HL-60 (cell line): ENCODE measurements around the gene NEUROD1.

Source experiments
- DNase-seq, 2 experiments: peaks; one replicate each; pipeline ENCODE4 v3.0.0-alpha.2; 2010 to 2020; ENCODE audit warnings: low read depth in 1 of 2, low spot score in 1 of 2
- H3K27ac ChIP-seq: fragments of 250-450 bp; sonication (Bioruptor Pico); replicated peaks from 2 replicates; pipeline ENCODE4 v1.5.1; 2020; ENCODE audit warnings: mild to moderate bottlenecking, moderate library complexity
- H3K27me3 ChIP-seq: fragments of 250-450 bp; sonication (Bioruptor Pico); 2 replicates; pipeline ENCODE4 v1.5.1; 2021; ENCODE audit warnings: mild to moderate bottlenecking, moderate library complexity; ENCODE audit not compliant: insufficient read depth, poor library complexity, severe bottlenecking
- H3K4me3 ChIP-seq: replicated peaks from 2 replicates; pipeline ENCODE4 v1.5.1; 2011; ENCODE audit warnings: mild to moderate bottlenecking, control low read depth, low read length; ENCODE audit not compliant: insufficient read depth
- GABPA ChIP-seq: IDR thresholded peaks from 2 replicates; pipeline ENCODE4 v1.6.1; 2012; ENCODE audit warnings: low read depth
- POLR2AphosphoS5 ChIP-seq: IDR thresholded peaks from 2 replicates; pipeline ENCODE4 v1.6.1; 2012; ENCODE audit warnings: low read depth
- SPI1 ChIP-seq: IDR thresholded peaks from 2 replicates; pipeline ENCODE4 v1.6.1; 2012; ENCODE audit warnings: low read depth, mild to moderate bottlenecking, borderline replicate concordance
- TF ChIP-seq, protein P1 (sequence below): IDR thresholded peaks from one replicate; pipeline ENCODE4 v1.5.1; 2011; ENCODE audit warnings: low read length, control low read depth, inconsistent platforms; ENCODE audit not compliant: insufficient read depth
- TF ChIP-seq, protein P2 (sequence below): IDR thresholded peaks from 2 replicates; pipeline ENCODE4 v1.6.1; 2012; ENCODE audit warnings: low read depth; ENCODE audit not compliant: insufficient replicate concordance

NEUROD1 gene

DNA sequence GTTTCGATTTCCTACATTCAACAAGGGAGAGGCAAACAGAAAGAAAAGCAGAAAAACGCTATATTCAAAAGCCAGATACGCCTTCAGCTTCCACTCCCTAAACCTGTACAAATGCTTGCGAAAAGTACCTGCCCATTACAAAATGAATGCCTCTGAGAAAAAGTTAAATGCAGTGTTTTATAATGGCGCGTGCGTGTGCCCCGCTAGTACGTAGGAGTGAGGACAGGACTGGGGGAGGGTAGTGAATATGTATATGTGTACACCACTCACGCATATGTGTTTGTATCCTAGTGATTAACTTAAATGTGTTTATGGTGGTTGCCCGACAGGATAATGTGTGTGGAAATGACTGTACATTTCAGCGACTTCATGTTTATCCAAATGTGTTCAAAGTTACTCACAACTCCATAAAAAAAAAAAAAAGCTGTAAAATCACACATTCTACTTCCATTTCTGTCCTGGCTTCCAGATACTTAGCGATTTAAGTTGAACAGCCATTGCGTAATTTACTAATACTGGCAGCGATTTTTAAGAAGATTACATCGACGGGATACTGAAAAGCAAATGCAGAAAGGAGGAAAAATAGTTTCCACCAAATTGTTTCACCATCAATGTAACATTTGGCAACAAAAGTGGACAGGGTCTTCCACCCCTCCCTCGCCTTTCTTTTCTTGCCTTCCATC lies 1.3 kb downstream of the NEUROD1 start:
- Histone ChIP-seq H3K4me3 (no peak overlapping the region), H3K27me3 (peaks cover 59% of the 10 kb centered on the region), H3K27ac (no peak overlapping the region)
- TF ChIP-seq POLR2AphosphoS5 (no peak), SPI1 (no peak), GABPA (no peak)
- TF ChIP-seq, protein P1, sequence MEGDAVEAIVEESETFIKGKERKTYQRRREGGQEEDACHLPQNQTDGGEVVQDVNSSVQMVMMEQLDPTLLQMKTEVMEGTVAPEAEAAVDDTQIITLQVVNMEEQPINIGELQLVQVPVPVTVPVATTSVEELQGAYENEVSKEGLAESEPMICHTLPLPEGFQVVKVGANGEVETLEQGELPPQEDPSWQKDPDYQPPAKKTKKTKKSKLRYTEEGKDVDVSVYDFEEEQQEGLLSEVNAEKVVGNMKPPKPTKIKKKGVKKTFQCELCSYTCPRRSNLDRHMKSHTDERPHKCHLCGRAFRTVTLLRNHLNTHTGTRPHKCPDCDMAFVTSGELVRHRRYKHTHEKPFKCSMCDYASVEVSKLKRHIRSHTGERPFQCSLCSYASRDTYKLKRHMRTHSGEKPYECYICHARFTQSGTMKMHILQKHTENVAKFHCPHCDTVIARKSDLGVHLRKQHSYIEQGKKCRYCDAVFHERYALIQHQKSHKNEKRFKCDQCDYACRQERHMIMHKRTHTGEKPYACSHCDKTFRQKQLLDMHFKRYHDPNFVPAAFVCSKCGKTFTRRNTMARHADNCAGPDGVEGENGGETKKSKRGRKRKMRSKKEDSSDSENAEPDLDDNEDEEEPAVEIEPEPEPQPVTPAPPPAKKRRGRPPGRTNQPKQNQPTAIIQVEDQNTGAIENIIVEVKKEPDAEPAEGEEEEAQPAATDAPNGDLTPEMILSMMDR, result no peak
- TF ChIP-seq, protein P2, sequence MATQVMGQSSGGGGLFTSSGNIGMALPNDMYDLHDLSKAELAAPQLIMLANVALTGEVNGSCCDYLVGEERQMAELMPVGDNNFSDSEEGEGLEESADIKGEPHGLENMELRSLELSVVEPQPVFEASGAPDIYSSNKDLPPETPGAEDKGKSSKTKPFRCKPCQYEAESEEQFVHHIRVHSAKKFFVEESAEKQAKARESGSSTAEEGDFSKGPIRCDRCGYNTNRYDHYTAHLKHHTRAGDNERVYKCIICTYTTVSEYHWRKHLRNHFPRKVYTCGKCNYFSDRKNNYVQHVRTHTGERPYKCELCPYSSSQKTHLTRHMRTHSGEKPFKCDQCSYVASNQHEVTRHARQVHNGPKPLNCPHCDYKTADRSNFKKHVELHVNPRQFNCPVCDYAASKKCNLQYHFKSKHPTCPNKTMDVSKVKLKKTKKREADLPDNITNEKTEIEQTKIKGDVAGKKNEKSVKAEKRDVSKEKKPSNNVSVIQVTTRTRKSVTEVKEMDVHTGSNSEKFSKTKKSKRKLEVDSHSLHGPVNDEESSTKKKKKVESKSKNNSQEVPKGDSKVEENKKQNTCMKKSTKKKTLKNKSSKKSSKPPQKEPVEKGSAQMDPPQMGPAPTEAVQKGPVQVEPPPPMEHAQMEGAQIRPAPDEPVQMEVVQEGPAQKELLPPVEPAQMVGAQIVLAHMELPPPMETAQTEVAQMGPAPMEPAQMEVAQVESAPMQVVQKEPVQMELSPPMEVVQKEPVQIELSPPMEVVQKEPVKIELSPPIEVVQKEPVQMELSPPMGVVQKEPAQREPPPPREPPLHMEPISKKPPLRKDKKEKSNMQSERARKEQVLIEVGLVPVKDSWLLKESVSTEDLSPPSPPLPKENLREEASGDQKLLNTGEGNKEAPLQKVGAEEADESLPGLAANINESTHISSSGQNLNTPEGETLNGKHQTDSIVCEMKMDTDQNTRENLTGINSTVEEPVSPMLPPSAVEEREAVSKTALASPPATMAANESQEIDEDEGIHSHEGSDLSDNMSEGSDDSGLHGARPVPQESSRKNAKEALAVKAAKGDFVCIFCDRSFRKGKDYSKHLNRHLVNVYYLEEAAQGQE, result no peak
- no peak for DNase-seq

DNA sequence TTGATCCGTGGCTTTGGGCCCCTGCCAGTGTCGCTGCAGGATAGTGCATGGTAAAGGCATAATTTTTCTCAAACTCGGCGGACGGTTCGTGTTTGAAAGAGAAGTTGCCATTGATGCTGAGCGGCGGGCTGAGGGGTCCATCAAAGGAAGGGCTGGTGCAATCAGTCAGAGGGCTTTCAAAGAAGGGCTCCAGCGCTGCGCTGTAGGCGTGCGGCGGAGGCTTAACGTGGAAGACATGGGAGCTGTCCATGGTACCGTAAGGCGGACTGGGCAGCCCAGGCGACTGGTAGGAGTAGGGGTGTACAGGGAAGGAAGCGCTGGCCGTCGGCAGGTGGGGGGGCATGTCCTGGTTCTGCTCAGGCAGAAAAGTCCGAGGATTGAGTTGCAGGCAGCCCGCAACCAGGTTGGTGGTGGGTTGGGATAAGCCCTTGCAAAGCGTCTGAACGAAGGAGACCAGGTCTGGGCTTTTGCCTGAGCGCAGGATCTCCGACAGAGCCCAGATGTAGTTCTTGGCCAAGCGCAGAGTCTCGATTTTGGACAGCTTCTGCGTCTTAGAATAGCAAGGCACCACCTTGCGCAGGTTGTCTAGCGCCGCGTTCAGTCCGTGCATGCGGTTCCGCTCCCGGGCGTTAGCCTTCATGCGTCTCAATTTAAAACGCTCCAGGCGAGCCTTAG lies 2.3 kb downstream of the NEUROD1 start:
- peak in 1 of 2 experiments; percentile 59 for DNase-seq
- H3K27me3 ChIP-seq, result peaks cover 52% of the 10 kb centered on the region
- H3K4me3 ChIP-seq, result no peak overlapping the region
- H3K27ac ChIP-seq, result no peak overlapping the region
- TF ChIP-seq, protein P2, result peak; percentile 100
- TF ChIP-seq SPI1, result no peak

DNA sequence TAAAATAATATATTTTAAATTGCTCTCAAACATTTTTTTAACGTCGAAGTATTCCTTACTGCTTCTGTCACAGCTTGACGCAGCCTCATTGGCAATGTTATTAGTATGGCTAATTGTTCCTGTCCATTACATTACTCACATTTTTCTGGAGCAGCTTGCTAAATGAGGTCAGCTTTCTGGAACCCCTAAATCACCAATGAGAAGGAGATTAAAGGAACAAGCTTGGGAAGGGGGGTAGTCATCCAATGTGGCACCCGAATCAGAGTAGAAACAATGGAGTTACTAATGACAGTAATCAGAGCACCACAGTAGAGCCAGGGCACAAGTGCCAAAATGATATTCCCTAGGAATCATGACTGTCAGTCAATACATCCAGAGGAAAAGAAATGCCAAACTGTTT lies 5.1 kb downstream of the NEUROD1 start:
- no peak for DNase-seq
- no peak overlapping the region for H3K27ac ChIP-seq
- peaks cover 26% of the 10 kb centered on the region for H3K27me3 ChIP-seq
- no peak for TF ChIP-seq POLR2AphosphoS5
- TF ChIP-seq, protein P1, result no peak
- TF ChIP-seq, protein P2, result no peak
- TF ChIP-seq SPI1, result no peak
- TF ChIP-seq GABPA, result no peak
- no peak overlapping the region for H3K4me3 ChIP-seq
